GM12801 (cell line): ENCODE measurements around the gene DDX23.

ENCODE experiments used
- TF ChIP-seq, protein P1 (sequence below): IDR thresholded peaks from one replicate; pipeline ENCODE4 v1.5.1; 2011; ENCODE audit warnings: control low read depth; ENCODE audit not compliant: insufficient read length; ENCODE audit errors: extremely low read depth

Gene DDX23

DNA sequence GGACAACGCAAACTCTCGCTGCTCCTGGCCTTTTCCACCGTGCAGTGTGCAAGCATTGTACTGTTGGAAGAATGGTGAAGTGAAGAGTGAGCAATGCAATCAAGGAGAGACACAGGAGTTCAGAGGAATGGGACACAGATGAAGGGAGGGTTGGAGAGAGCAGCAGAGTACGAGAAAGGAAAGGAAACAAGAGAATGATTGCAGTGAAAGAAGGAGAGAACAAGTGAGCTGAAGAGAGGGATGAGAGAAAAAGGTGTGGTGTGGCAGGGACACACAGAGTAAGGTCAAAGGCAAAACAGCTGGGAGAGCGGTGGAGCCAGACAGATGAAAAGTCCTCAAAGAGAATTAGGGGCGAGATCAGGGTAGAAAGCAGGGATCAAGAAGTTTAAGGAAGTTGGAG is 20.7 kb downstream of the DDX23 start:
- TF ChIP-seq, protein P1, sequence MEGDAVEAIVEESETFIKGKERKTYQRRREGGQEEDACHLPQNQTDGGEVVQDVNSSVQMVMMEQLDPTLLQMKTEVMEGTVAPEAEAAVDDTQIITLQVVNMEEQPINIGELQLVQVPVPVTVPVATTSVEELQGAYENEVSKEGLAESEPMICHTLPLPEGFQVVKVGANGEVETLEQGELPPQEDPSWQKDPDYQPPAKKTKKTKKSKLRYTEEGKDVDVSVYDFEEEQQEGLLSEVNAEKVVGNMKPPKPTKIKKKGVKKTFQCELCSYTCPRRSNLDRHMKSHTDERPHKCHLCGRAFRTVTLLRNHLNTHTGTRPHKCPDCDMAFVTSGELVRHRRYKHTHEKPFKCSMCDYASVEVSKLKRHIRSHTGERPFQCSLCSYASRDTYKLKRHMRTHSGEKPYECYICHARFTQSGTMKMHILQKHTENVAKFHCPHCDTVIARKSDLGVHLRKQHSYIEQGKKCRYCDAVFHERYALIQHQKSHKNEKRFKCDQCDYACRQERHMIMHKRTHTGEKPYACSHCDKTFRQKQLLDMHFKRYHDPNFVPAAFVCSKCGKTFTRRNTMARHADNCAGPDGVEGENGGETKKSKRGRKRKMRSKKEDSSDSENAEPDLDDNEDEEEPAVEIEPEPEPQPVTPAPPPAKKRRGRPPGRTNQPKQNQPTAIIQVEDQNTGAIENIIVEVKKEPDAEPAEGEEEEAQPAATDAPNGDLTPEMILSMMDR = no peak

DNA sequence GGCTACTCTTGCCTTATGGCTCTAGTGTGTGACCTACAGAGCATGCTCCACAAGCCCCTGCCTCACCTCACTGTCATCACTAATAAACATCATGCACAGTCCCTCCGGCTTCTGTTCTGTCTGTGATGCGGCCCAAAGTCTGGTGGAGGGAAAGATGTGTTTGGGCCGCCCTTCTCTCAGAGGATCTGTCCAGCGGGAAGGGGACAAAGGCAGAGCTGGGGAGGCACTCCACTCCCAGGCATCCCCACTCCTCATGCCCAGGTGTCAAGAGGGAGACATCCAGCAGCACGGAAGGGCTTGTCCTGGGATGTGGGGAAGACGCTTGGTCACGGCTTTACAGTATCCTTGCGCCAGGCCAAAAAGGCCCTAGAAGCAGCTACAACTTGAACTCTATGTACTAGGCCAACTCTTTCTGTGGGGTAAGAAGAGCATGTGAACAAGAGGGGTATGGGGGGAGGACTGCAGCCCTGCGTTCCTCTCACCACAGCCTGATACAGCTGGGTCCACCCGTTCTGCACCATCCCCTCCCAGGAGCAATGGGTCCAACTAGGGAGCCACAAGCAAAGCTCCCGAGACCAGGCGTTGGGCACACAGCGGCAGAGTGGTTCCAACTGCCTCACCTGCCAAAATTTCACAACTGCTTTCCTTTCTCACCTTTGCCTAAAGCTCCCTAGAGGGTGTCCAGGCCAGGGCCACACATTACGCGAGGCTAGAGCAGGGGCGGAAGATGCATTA is 23.0 kb downstream of the DDX23 start:
- TF ChIP-seq, protein P1 = no peak

DNA sequence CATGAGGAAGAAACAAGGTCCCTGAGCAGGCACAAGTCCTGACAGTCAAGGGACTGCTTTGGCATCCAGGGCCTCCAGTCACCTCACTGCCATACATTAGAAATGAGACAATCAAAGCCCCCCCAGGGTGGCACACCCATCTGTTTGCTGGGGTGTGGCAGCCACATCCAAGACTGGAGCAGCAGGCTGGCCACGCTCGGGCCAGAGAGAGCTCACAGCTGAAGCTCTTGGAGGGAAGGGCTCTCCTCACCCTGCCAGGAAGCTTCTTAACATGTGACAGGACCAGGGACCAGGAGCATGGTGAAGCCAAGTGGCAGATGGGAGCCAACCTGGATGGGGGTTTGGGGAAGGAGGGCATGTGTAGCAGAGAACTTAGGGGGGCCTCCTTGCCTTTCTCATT is 23.7 kb downstream of the DDX23 start:
- TF ChIP-seq, protein P1 = no peak

DNA sequence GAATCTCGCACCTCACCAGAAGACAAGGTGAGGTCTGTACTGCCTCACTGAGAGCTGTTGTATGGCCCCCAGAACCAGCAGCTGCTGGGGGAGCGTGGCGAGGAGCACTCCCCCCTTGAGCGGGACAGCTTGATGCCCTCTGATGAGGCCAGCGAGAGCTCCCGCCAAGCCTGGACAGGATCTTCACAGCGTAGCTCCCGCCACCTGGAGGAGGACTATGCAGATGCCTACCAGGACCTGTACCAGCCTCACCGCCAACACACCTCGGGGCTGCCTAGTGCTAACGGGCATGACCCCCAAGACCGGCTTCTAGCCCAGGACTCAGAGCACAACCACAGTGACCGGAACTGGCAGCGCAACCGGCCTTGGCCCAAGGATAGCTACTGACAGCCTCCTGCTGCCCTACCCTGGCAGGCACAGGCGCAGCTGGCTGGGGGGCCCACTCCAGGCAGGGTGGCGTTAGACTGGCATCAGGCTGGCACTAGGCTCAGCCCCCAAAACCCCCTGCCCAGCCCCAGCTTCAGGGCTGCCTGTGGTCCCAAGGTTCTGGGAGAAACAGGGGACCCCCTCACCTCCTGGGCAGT is 24.4 kb downstream of the DDX23 start:
- TF ChIP-seq, protein P1 = no peak

DNA sequence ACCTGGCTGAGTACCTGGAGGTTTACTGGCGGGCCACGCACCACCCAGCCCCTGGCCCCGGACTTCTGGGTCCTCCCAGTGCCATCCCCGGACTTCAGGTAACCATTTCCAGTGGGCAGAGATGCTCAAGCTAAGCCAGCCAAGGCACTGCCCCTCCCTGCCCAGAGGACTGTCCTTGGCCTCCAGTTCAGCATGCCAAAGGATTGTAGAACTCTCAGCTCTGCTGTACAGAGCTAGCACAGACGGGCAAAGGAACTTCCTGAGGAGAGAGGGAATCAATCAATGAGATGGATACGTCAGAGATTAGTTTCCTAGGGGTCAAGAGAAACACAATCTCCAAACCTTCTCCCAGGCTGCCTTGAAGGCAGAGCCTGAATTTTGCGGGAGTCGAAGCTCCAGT is 24.9 kb downstream of the DDX23 start:
- TF ChIP-seq, protein P1 = no peak

DNA sequence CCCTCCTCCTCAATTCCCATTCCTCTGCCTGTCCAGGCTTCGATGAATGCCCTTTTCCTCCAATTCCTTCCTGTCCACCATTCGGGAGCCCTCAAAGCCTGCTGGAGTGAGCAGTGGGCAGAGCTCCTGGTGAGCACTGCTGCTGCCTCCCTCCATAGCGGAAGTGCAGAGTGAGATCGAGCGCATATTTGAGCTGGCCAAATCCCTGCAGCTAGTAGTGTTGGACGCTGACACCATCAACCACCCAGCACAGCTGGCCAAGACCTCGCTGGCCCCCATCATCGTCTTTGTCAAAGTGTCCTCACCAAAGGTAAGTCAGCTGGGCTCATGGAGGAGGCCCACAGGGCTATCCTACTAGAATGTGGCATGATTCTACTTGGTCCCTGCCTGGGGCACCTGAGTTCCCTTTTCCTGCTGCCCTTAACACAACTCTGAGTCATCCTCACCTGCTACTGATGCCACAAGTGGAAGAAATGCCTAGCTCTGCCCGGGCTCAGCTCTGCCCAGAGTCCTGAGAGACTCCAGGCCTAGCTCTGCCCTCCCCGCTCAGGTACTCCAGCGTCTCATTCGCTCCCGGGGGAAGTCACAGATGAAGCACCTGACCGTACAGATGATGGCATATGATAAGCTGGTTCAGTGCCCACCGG is 25.6 kb downstream of the DDX23 start:
- TF ChIP-seq, protein P1 = no peak

DNA sequence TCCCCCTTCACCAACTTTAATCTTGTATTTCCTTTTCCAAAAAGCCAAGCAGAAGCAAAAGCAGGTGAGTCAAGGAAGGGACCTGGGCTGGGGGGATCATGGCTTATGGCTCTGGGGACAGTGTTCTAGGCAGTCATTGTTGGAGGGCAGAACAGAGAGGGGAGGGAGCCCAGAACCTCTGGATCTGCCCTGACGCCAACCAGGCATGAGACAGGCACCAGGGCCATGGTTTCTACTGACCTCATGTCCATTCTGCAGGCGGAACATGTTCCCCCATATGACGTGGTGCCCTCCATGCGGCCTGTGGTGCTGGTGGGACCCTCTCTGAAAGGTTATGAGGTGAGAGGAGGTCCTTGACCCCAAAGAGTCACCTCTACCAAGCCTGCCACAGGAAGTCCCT is 27.1 kb downstream of the DDX23 start:
- TF ChIP-seq, protein P1 = no peak
